HG03139 (cell line): Measurements from ENCODE around the gene MTRF1.
"Not testable (repeated sequence)": the region's sequence is repeated elsewhere in the genome, so short reads cannot be mapped to it uniquely, and the experiment has no call there.

Experiments used
- ATAC-seq: cut with Tn5 transposase; IDR thresholded peaks from one replicate; pipeline ENCODE4 v1.9.1; 2021; ENCODE audit not compliant: unreplicated experiment

MTRF1 gene

DNA sequence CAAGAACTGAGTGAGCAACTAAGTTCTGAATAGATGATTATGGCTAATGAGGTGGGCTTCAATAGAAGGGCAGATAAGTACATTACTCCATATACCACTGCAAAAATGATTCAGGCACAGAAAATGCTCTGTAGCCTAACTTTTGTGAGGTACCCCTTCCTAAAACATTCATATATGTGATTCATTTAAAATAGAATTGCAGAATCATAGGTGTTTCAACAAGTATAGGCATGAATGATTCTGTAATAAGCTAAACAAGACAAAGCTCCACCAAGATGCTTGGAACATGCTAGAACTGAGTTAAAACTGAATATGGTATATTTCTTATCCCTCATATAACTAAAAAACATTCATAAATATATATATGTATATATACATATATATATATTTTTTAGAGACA is 81.1 kb downstream of the MTRF1 start:
- ATAC-seq = no peak

DNA sequence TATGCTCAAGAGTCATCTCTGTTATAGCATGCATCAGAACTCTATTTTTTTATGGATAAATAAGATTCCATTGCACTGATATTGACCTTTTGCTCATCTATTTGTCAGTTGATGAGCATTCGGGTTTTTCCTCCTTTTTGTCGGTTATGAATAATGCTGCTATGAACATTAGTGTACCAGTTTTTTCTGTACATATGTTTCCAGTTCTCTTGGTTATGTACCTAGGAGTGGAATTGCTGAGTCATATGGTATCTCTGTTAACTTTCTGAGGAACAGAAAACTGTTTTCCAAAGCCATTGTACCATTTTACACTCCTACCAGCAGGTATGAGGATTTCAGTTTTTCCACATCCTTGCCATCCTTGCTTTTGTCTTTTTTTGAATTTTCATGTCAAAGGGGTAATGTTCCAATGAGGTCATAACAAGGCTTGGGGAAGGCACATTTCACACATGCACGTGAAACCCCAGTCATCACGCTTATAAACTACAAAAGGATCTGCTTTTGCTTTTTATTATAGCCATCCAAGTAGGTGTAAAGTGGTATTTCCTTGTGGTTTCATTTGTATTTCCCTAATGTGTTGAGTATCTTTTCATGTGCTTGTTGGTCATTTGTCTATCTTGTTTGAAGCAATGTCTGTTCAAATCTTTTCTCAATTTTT is 83.7 kb downstream of the MTRF1 start:
- ATAC-seq = no peak

DNA sequence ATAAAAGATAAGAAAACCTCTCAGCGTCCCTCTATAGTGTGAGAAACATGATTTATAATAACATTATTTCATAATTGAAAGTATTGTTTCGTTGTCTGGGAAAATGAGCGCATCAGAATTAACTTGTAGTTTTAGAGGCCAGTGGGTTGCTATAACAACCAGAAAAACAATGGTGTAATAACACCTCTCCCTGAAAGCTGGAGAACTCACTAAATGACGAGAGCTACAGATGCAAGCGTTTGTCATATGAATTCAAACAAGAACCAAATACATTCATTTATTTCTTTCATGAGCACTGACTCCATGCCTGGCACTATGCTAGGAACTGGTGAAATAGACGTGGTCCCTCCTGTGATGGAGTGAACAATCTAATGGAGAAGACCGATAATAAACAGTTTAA is 85.3 kb downstream of the MTRF1 start:
- no peak for ATAC-seq

DNA sequence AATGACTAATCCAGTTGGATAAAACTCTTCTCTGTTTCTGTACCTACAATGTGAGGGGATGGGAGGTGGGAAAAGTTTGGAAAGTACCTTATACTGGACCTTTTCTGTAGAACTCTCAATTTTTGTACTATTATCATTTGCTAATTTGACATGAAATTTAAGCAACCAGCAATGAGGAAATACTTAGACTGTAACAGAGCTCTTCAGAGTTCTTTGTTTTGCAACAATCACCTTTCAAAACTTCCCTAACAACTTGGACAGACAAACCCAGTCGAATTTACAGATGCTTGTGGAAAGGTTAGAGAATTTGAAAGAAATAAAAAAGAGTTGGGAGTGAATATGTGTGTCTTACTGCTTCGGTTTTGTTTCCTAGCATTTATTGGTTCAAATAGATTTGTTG is 85.8 kb downstream of the MTRF1 start:
- ATAC-seq = no peak

DNA sequence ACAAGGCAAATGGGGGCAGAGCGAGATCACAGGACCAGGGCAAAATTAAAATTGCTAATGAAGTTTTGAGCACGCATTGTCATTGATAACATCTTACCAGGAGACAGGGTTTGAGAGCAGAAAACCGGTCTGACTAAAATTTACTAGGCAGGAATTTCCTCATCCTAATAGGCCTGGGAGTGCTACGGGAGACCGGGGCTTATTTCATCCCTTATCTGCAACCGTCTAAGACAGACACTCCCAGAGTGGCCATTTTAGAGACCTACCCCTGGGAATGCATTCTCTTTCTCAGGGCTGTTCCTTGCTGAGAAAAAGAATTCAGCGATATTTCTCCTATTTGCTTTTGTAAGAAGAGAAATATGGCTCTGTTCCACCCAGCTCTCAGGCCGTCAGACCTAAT is 87.8 kb downstream of the MTRF1 start:
- not testable (repeated sequence) for ATAC-seq
